GM12878 (cell line): ENCODE measurements around the gene NPAS3. TPM values are rescaled to one million over a fixed set of nuclear protein-coding genes. Genes with fewer than 3 reads are reported as not detected.

Experiments
- ATAC-seq: fragments of 200-7000 bp; cut with Tn5 transposase; 3 replicates; pipeline ENCODE4 v1.9.1; 2020; ENCODE audit warnings: mild to moderate bottlenecking, moderate library complexity
- BruUV-seq: library from RNA; stranded (reverse); fragments of 400-500 nt; replicated peaks from 2 replicates; lab custom pipeline; 2021; lab: Mats Ljungman, UMichigan
- CTCF ChIA-PET: fragments of 300-600 bp; sonication (Branson Sonifier 250); formaldehyde crosslinking; extraction: SDS; loops from one replicate; lab custom pipeline; 2021; ENCODE audit warnings: inconsistent platforms; lab: Yijun Ruan, JAX
- POLR2A ChIA-PET: fragments of 350-600 bp; formaldehyde crosslinking; extraction: SDS; loops from one replicate; lab custom pipeline; 2021; ENCODE audit warnings: inconsistent platforms; lab: Charles Lee
- RAD21 ChIA-PET: fragments of 300-600 bp; sonication (Branson Sonifier 250); formaldehyde crosslinking; loops from one replicate; lab custom pipeline; 2023; ENCODE audit warnings: antibody characterized with exemption; ENCODE audit not compliant: unreplicated experiment; lab: Charles Lee
- SMC1A ChIA-PET: fragments of 300-600 bp; sonication (Branson Sonifier 250); formaldehyde crosslinking; loops from one replicate; lab custom pipeline; 2023; ENCODE audit not compliant: unreplicated experiment, uncharacterized antibody; lab: Charles Lee
- DNase-seq: peaks from one replicate; pipeline ENCODE4 v3.0.0-alpha.2; 2011; ENCODE audit warnings: low read depth, low spot score
- FAIRE-seq: peaks from 3 replicates; lab custom pipeline; 2011; peaks lifted over from hg19 to GRCh38; lab: Jason Lieb, UNC
- H2AFZ ChIP-seq: 2 replicates; pipeline ENCODE4 v1.6.0; 2011; ENCODE audit warnings: low read depth, low read length, control low read depth; ENCODE audit not compliant: control insufficient read depth
- H3K27ac ChIP-seq: 2 replicates; pipeline ENCODE4 v1.5.1; 2011; ENCODE audit warnings: control low read depth; ENCODE audit not compliant: control insufficient read depth, insufficient read depth
- H3K27me3 ChIP-seq, 2 experiments: replicated peaks in 1 of 2; 2 replicates each; pipeline versions ENCODE4 v1.6.0 to v1.6.1; 2011; ENCODE audit warnings: low read length in 1 of 2; ENCODE audit not compliant: control insufficient read depth in 2 of 2, insufficient read depth in 2 of 2
- H3K36me3 ChIP-seq, 2 experiments: 2 replicates each; pipeline ENCODE4 v1.5.1; 2011; ENCODE audit warnings: low read length in 1 of 2; ENCODE audit not compliant: control insufficient read depth in 2 of 2, insufficient read depth in 2 of 2
- H3K4me1 ChIP-seq: 2 replicates; pipeline ENCODE4 v1.6.1; 2011; ENCODE audit warnings: mild to moderate bottlenecking, low read length, moderate library complexity, mixed read lengths; ENCODE audit not compliant: control insufficient read depth, insufficient read depth
- H3K4me2 ChIP-seq: 2 replicates; pipeline ENCODE4 v1.6.0; 2011; ENCODE audit warnings: control low read depth; ENCODE audit not compliant: control insufficient read depth, insufficient read depth
- H3K4me3 ChIP-seq: fragments of 200-600 bp; sonication (generic); 2 replicates; pipeline ENCODE4 v1.5.1; 2016
- H3K79me2 ChIP-seq: 2 replicates; pipeline ENCODE4 v1.6.0; 2011; ENCODE audit warnings: low read length; ENCODE audit not compliant: control insufficient read depth, insufficient read depth
- H3K9ac ChIP-seq: 2 replicates; pipeline ENCODE4 v1.8.0; 2011; ENCODE audit warnings: low read length, control low read depth, mixed read lengths; ENCODE audit not compliant: control insufficient read depth, insufficient read depth
- H3K9me3 ChIP-seq: replicated peaks from 3 replicates; pipeline ENCODE4 v1.5.1; 2011; ENCODE audit warnings: mild to moderate bottlenecking, low read length; ENCODE audit not compliant: control insufficient read depth, insufficient read depth
- H4K20me1 ChIP-seq: 2 replicates; pipeline ENCODE4 v1.6.0; 2011; ENCODE audit not compliant: control insufficient read depth, insufficient read depth
- ATF7 ChIP-seq: fragments of 450-650 bp; IDR thresholded peaks from 2 replicates; pipeline ENCODE4 v1.6.1; 2016; ENCODE audit warnings: low read depth, mild to moderate bottlenecking
- CBFB ChIP-seq: IDR thresholded peaks from 2 replicates; pipeline ENCODE4 v1.6.1; 2016; ENCODE audit warnings: antibody characterized with exemption, low read depth
- CHD2 ChIP-seq: IDR thresholded peaks from 2 replicates; pipeline ENCODE4 v1.6.1; 2011; ENCODE audit warnings: low read depth, low read length, improper control_type of control experiment, borderline replicate concordance
- GATAD2B ChIP-seq: fragments of 450-650 bp; conservative IDR thresholded peaks from 2 replicates; pipeline ENCODE4 v1.6.1; 2017; ENCODE audit warnings: low read depth, mild to moderate bottlenecking, moderate library complexity
- HDAC2 ChIP-seq: fragments of 200-600 bp; sonication (generic); IDR thresholded peaks from 2 replicates; pipeline ENCODE4 v1.6.1; 2017
- IRF4 ChIP-seq: IDR thresholded peaks from 2 replicates; pipeline ENCODE4 v1.6.1; 2011; ENCODE audit warnings: low read depth, low read length
- MTA2 ChIP-seq: fragments of 450-650 bp; IDR thresholded peaks from 2 replicates; pipeline ENCODE4 v1.6.1; 2016; ENCODE audit warnings: low read depth, mild to moderate bottlenecking, moderate library complexity
- NBN ChIP-seq: fragments of 450-650 bp; IDR thresholded peaks from 2 replicates; pipeline ENCODE4 v1.6.1; 2016
- NFYA ChIP-seq: IDR thresholded peaks from 2 replicates; pipeline ENCODE4 v1.6.1; 2011; ENCODE audit warnings: low read depth, mild to moderate bottlenecking, low read length, improper control_type of control experiment, borderline replicate concordance
- POU2F2 ChIP-seq: IDR thresholded peaks from 3 replicates; pipeline ENCODE4 v1.6.1; 2011; ENCODE audit warnings: low read depth, mild to moderate bottlenecking, low read length, borderline replicate concordance
- RAD21 ChIP-seq: IDR thresholded peaks from 2 replicates; pipeline ENCODE4 v1.6.1; 2011; ENCODE audit warnings: mild to moderate bottlenecking, low read depth, low read length, moderate library complexity; ENCODE audit not compliant: insufficient read depth
- TCF12 ChIP-seq: IDR thresholded peaks from 2 replicates; pipeline ENCODE4 v1.6.1; 2011; ENCODE audit warnings: low read depth, mild to moderate bottlenecking, low read length
- ZSCAN29 ChIP-seq: fragments of 450-650 bp; IDR thresholded peaks from 2 replicates; pipeline ENCODE4 v1.6.1; 2017; ENCODE audit warnings: mild to moderate bottlenecking, moderate library complexity
- WGBS: methylation state at CpG from one replicate; pipeline ENCODE4 v1.1.6; 2016; ENCODE audit warnings: low lambda C conversion rate; ENCODE audit not compliant: insufficient replicate concordance, insufficient coverage; ENCODE audit errors: missing lambda C conversion rate; 5-methylcytosine and 5-hydroxymethylcytosine counted together
- in situ Hi-C: fragments of 300-500 bp; cut with MboI; formaldehyde crosslinking; loops from 9 replicates; pipeline ENCODE4 v1.14.3; 2018; ENCODE audit warnings: mixed read lengths
- intact Hi-C: fragments of 100-400 bp; cut with micrococcal nuclease; formaldehyde crosslinking; loops from one replicate; pipeline ENCODE4 v1.14.2; 2022; ENCODE audit not compliant: unreplicated experiment
- polyA plus RNA-seq, 11 experiments: library from polyadenylated mRNA; depleted of rRNA in 4 of 11; unstranded in 6 of 11; stranded (reverse) in 5 of 11; fragments of >200 nt; fragmentation: Nextera tagmentation in 4 of 11; fragmentation: Illumina TruSeq in 1 of 11; extraction: Ambion mirVana in 4 of 11; extraction: Trizol in 1 of 11; gene quantifications; 1 replicate in 1 of 11; 2 replicates in 10 of 11; pipeline versions ENCODE4 v1.2.1 to v1.2.3, GENCODE V29; 2011 to 2016; ENCODE audit warnings: inconsistent platforms in 2 of 11, missing spikeins in 2 of 11, low read depth in 1 of 11
- total RNA-seq, 4 experiments: library from RNA; depleted of rRNA in 3 of 4; stranded (reverse); fragments of >200 nt in 3 of 4; fragmentation: Illumina TruSeq in 1 of 4; extraction: Trizol in 1 of 4; gene quantifications; 2 replicates each; pipeline versions ENCODE4 v1.2.1 to v1.2.3, GENCODE V29; 2013 to 2021
- TF ChIP-seq, protein P1 (sequence below), 3 experiments: IDR thresholded peaks in 2 of 3; conservative IDR thresholded peaks in 1 of 3; 2 replicates each; pipeline ENCODE4 v1.5.1; 2011; ENCODE audit warnings: low read depth in 3 of 3, low read length in 3 of 3, mild to moderate bottlenecking in 3 of 3, control low read depth in 2 of 3, moderate library complexity in 2 of 3, inconsistent platforms in 1 of 3, mixed read lengths in 1 of 3; ENCODE audit not compliant: control insufficient read depth in 2 of 3, insufficient read depth in 1 of 3; ENCODE audit errors: extremely low read depth in 1 of 3
- TF ChIP-seq, protein P2 (sequence below): fragments of 450-650 bp; conservative IDR thresholded peaks from 2 replicates; pipeline ENCODE4 v1.6.1; 2017; ENCODE audit warnings: mild to moderate bottlenecking, moderate library complexity
- TF ChIP-seq, protein P3 (sequence below): IDR thresholded peaks from 2 replicates; pipeline ENCODE4 v1.6.1; 2012; ENCODE audit warnings: low read length, inconsistent platforms
- TF ChIP-seq, protein P4 (sequence below): fragments of 450-650 bp; IDR thresholded peaks from 2 replicates; pipeline ENCODE4 v1.6.1; 2017; ENCODE audit warnings: mild to moderate bottlenecking

The NPAS3 gene
- total and polyA plus RNA-seq, 10 of the 15 experiments (the other 5 are each of a cell fraction or from before 2014, with no cell fraction given) = under 0.01 to 2.7 (median 0.03) TPM; not detected in 6

DNA sequence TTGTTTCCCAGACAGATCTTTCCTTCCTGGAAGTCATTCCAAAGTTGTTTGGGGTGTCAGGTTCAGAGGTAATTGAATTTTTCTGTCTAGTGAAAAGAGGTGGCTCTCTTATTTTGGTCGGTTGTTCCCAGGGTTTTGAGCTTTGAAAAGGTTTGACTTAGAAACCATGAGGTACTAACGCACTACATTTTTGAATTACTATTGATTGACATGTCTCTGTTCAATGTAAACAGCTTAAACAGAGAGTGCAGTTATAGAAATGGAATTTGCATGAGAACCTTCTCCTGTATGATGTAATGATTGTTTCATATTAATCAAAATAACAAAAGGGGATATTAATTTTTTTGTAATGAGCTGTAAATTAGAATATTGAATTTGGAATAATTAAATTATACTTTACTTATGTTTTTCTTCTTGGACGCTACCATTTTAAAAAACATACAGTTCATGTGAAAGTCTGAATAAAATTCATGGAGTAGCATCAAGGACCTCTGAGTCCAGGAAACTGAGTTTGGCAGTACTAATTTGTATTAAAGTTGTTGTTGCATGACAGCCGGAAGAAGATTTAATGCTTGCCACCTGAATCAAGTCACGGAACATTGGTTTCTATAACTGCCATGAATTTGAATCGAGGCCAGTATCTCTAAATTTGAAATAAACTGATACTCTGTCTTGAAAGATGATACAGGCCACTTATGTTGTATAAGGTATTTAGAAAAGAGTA is 41.7 kb downstream of the NPAS3 start:
- ATAC-seq = no peak
- Histone ChIP-seq H3K4me3 (no peak overlapping the region), H4K20me1 (no peaks in the 10 kb centered on the region), H3K79me2 (no peaks in the 10 kb centered on the region), H3K9ac (no peak overlapping the region), H3K4me2 (no peak overlapping the region), H3K4me1 (no peaks in the 10 kb centered on the region), H3K9me3 (no peaks in the 10 kb centered on the region), H3K27me3 (no peaks in the 10 kb centered on the region), H3K36me3 (no peaks in the 10 kb centered on the region), H3K27ac (no peak overlapping the region), H2AFZ (no peak overlapping the region)
- ChIA-PET SMC1A (no interaction called here), CTCF (no interaction called here), POLR2A (no interaction called here), RAD21 (no interaction called here)
- in situ Hi-C loops (no loop called here), intact Hi-C loops (no loop called here)
- no peak for FAIRE-seq
- BruUV-seq = no TSS peak
- 46% methylated on average over 6 of the region's 6 CpGs for WGBS
- DNase-seq = no peak
- TF ChIP-seq CBFB (no peak), TCF12 (no peak), ZSCAN29 (no peak), POU2F2 (no peak), NBN (no peak), MTA2 (no peak), GATAD2B (no peak), NFYA (no peak), IRF4 (no peak), CHD2 (no peak), ATF7 (no peak), HDAC2 (no peak), RAD21 (no peak)
- TF ChIP-seq, protein P1, sequence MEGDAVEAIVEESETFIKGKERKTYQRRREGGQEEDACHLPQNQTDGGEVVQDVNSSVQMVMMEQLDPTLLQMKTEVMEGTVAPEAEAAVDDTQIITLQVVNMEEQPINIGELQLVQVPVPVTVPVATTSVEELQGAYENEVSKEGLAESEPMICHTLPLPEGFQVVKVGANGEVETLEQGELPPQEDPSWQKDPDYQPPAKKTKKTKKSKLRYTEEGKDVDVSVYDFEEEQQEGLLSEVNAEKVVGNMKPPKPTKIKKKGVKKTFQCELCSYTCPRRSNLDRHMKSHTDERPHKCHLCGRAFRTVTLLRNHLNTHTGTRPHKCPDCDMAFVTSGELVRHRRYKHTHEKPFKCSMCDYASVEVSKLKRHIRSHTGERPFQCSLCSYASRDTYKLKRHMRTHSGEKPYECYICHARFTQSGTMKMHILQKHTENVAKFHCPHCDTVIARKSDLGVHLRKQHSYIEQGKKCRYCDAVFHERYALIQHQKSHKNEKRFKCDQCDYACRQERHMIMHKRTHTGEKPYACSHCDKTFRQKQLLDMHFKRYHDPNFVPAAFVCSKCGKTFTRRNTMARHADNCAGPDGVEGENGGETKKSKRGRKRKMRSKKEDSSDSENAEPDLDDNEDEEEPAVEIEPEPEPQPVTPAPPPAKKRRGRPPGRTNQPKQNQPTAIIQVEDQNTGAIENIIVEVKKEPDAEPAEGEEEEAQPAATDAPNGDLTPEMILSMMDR (IDR thresholded peaks at IDR 0.05 in 2 of 3, conservative IDR thresholded peaks at IDR 0.05 in 1 of 3; ENCODE audit: control insufficient read depth in 2 of 3, extremely low read depth in 1 of 3, insufficient read depth in 1 of 3, low read depth in 3 of 3, low read length in 3 of 3) = no peak
- TF ChIP-seq, protein P2, sequence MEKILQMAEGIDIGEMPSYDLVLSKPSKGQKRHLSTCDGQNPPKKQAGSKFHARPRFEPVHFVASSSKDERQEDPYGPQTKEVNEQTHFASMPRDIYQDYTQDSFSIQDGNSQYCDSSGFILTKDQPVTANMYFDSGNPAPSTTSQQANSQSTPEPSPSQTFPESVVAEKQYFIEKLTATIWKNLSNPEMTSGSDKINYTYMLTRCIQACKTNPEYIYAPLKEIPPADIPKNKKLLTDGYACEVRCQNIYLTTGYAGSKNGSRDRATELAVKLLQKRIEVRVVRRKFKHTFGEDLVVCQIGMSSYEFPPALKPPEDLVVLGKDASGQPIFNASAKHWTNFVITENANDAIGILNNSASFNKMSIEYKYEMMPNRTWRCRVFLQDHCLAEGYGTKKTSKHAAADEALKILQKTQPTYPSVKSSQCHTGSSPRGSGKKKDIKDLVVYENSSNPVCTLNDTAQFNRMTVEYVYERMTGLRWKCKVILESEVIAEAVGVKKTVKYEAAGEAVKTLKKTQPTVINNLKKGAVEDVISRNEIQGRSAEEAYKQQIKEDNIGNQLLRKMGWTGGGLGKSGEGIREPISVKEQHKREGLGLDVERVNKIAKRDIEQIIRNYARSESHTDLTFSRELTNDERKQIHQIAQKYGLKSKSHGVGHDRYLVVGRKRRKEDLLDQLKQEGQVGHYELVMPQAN = no peak
- TF ChIP-seq, protein P3, sequence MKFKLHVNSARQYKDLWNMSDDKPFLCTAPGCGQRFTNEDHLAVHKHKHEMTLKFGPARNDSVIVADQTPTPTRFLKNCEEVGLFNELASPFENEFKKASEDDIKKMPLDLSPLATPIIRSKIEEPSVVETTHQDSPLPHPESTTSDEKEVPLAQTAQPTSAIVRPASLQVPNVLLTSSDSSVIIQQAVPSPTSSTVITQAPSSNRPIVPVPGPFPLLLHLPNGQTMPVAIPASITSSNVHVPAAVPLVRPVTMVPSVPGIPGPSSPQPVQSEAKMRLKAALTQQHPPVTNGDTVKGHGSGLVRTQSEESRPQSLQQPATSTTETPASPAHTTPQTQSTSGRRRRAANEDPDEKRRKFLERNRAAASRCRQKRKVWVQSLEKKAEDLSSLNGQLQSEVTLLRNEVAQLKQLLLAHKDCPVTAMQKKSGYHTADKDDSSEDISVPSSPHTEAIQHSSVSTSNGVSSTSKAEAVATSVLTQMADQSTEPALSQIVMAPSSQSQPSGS = no peak
- TF ChIP-seq, protein P4, sequence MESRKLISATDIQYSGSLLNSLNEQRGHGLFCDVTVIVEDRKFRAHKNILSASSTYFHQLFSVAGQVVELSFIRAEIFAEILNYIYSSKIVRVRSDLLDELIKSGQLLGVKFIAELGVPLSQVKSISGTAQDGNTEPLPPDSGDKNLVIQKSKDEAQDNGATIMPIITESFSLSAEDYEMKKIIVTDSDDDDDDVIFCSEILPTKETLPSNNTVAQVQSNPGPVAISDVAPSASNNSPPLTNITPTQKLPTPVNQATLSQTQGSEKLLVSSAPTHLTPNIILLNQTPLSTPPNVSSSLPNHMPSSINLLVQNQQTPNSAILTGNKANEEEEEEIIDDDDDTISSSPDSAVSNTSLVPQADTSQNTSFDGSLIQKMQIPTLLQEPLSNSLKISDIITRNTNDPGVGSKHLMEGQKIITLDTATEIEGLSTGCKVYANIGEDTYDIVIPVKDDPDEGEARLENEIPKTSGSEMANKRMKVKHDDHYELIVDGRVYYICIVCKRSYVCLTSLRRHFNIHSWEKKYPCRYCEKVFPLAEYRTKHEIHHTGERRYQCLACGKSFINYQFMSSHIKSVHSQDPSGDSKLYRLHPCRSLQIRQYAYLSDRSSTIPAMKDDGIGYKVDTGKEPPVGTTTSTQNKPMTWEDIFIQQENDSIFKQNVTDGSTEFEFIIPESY = no peak
